Glutamatergic neuron (in vitro differentiated cells): ENCODE data around the gene CCDC91. TPM values are rescaled to one million over a fixed set of nuclear protein-coding genes. Genes with fewer than 3 reads are reported as not detected.

Experiments used
- DNase-seq: peaks from one replicate; pipeline ENCODE4 v3.0.0; 2022
- H3K27ac Mint-ChIP-seq: one replicate; pipeline ENCODE4 v1.8.0; 2020; ENCODE audit warnings: mild to moderate bottlenecking, mixed read lengths, inconsistent platforms; ENCODE audit not compliant: unreplicated experiment
- H3K27me3 Mint-ChIP-seq: one replicate; pipeline ENCODE4 v1.8.0; 2020; ENCODE audit warnings: mild to moderate bottlenecking, moderate library complexity, mixed read lengths, inconsistent platforms; ENCODE audit not compliant: unreplicated experiment
- H3K36me3 Mint-ChIP-seq: one replicate; pipeline ENCODE4 v1.8.0; 2020; ENCODE audit warnings: mild to moderate bottlenecking, mixed read lengths, inconsistent platforms; ENCODE audit not compliant: unreplicated experiment
- H3K4me1 Mint-ChIP-seq: one replicate; pipeline ENCODE4 v1.8.0; 2020; ENCODE audit warnings: mild to moderate bottlenecking, low read depth, mixed read lengths, inconsistent platforms; ENCODE audit not compliant: unreplicated experiment
- H3K4me3 Mint-ChIP-seq: one replicate; pipeline ENCODE4 v1.8.0; 2020; ENCODE audit warnings: mild to moderate bottlenecking, mixed read lengths, inconsistent platforms; ENCODE audit not compliant: unreplicated experiment
- H3K9me3 Mint-ChIP-seq: one replicate; pipeline ENCODE4 v1.8.0; 2020; ENCODE audit warnings: mild to moderate bottlenecking, moderate library complexity, mixed read lengths, inconsistent platforms; ENCODE audit not compliant: unreplicated experiment
- CTCF ChIP-seq: fragments of 200-600 bp; sonication (generic); IDR thresholded peaks from one replicate; pipeline ENCODE4 v1.5.0; 2021; ENCODE audit not compliant: partially characterized antibody, unreplicated experiment
- total RNA-seq: library from RNA; stranded (reverse); fragmentation: NEBNext Ultra II Directional; extraction: Animal tissue kit (Norgen Biotek cat#: 25700); gene quantifications from one replicate; pipeline ENCODE4 v1.2.1, GENCODE V29; 2021; ENCODE audit not compliant: unreplicated experiment

CCDC91 gene
- total RNA-seq, 1 donor from 2014 or later: 37.3 TPM

- H3K27me3 Mint-ChIP-seq: no peaks in the 10 kb centered on the region
- no peaks in the 10 kb centered on the region for H3K36me3 Mint-ChIP-seq
- no peak for TF ChIP-seq CTCF
- DNase-seq: no peak
- H3K4me3 Mint-ChIP-seq: no peak overlapping the region
- H3K27ac Mint-ChIP-seq: no peak overlapping the region
- no peaks in the 10 kb centered on the region for H3K9me3 Mint-ChIP-seq
- H3K4me1 Mint-ChIP-seq: no peaks in the 10 kb centered on the region
These were observed 353.0 kb downstream of the CCDC91 start for GRCh38 chr12:28543021-28543890.

GRCh38 chr12:28550757-28551704, 360.8 kb downstream of the CCDC91 start:
- Mint-ChIP-seq H3K27ac (no peak overlapping the region), H3K9me3 (no peaks in the 10 kb centered on the region), H3K4me3 (no peak overlapping the region), H3K4me1 (no peaks in the 10 kb centered on the region), H3K27me3 (no peaks in the 10 kb centered on the region), H3K36me3 (no peaks in the 10 kb centered on the region)
- TF ChIP-seq CTCF: no peak
- DNase-seq: no peak

GRCh38 chr12:28552251-28552970, 362.2 kb downstream of the CCDC91 start:
- Mint-ChIP-seq H3K4me1 (no peaks in the 10 kb centered on the region), H3K36me3 (no peaks in the 10 kb centered on the region), H3K27ac (no peak overlapping the region), H3K27me3 (no peaks in the 10 kb centered on the region), H3K4me3 (no peak overlapping the region), H3K9me3 (no peaks in the 10 kb centered on the region)
- TF ChIP-seq CTCF: no peak
- DNase-seq: no peak

GRCh38 chr12:28555748-28556147, 365.5 kb downstream of the CCDC91 start:
- no peak for DNase-seq
- no peak for TF ChIP-seq CTCF
- Mint-ChIP-seq H3K9me3 (no peaks in the 10 kb centered on the region), H3K27me3 (no peaks in the 10 kb centered on the region), H3K36me3 (no peaks in the 10 kb centered on the region), H3K4me1 (no peaks in the 10 kb centered on the region), H3K27ac (no peak overlapping the region), H3K4me3 (no peak overlapping the region)
